Globus pallidus (tissue), 1 donor: Measurements from ENCODE around the gene APP.
A peak's percentile ranks its signal among the peaks of the same experiment; 100 is the strongest.

Source experiments
- DNase-seq: peaks from one replicate; pipeline ENCODE4 v3.0.0-alpha.2; 2015; ENCODE audit warnings: low spot score

Gene APP

DNA sequence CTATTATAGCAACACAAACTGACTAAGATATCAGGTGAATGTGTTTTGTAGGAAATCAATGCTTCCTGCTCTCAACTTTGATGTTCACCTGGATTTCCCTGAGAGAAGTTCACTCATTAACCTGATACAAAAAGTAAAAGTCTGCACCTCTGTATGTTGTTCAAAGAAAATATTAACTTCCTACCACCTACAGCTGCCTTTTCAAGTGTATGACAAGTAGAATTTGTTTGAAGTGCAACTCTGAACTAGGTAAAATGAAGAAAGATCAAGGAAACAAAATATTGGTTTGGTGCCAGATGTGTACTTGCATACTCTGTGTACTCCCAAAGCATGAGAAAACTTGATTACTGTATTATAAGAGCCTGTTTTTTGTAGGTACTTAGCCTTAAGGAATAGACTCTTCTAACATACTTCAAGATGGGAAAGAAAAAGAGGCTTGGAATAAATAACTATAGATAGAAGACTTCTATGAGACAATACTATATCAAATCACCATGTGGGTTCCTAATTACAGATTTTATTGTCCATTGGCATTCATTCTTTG, 193.4 kb downstream of the APP start:
- DNase-seq: no peak

DNA sequence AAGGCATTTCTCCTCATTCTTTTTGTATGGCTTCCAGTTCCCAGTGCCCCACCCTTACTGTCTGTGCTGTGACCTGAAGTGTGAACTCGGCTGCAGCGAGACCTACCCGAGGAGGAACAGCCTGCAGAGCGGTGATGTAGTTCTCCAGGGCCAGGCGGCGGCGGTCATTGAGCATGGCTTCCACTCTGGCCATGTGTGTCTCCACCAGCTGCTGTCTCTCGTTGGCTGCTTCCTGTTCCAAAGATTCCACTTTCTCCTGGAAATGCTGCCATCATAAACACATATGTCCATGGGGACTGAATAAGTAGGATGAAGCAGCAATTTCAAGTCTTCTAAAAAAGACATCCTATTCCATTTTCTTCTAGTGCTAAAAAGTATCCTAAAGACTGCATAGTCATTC, 195.6 kb downstream of the APP start:
- no peak for DNase-seq

DNA sequence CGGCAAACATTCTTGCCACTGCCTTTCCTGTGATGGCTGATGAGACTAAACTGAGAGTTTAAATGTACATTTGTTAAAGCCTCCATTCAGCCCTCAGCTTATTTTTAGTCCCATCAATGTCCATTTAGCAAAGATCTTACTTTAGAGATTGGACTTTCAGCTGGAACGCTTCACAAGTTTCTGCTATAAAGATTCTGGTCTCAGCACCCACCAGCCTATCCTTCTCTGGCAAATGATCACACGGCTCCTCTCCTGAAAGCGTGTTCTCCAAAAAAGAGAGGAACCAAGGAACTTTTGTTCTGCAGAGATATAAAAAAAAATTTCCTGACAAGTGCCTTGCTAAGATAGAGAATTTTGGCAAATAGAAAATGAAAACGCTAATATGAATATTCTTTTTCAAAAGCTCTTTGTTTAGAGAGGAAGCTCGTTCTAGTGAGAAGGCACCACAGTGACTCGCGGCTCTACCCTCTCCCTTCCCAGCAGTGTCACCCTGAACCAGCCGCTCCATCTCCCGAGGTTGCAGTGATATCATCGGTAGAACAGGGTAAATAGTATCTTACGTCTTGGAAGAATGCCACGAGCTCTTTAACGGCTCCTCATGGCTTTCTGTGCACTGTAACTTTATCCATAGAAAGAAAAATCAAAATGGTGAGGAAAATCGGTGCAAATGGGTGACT, 200.2 kb downstream of the APP start:
- DNase-seq: peak; percentile 94

DNA sequence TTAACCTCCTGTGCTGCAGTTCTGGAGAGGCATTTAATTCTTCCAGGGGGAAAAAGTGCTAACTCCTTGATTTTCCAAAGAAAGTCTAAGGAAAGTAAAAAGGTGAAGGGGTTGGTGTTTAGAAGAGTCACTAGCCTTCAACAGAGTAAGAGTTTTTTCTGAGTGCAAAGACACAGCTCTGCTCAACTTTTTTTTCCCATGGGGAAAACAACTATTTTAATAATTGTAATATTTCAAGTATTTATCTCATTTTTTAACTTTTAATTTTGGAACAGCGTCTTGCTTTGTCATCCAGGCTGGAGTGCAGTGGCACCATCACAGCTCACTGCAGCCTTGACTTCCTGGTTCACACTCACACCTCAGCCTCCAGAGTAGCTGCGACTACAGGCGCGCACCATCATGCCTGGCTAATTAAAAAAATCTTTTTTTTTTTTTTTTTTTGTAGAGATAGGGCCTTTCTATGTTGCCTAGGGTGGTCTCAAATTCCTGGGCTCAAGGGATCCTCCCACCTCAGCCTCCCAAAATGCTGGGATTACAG, 202.6 kb downstream of the APP start:
- no peak for DNase-seq

DNA sequence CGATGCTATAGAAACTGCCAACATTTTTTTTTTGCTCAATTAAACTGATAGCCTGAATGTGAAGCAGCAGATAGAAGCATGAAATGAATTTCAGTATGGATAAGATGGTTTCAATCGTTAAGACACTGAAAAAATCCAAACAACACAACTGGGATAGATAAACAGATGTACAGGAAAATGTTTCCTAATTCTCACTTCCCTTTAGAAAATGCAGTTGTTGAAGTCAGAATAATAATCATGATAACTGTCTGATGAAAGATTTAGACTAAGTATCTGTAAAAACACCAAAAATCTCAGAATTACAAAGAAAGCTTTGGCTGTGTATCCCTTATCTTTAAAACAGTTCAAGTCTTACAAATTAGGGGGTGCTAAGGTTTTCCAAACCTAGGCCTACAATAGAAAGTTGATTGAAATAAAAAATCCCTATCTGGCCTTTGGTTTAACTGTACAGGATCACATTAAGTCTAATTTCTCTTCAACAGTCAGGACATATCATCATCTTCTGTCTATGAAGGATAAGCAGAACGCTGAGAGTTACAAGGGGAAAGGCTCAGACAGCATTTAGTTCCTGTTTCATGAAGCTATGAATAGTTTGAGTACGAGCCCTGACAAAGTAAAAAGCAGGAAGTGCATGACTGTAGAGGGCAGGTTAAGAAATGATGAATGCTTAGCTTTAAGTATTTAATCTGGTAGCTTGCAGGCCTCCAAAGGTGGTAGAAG, 203.2 kb downstream of the APP start:
- peak; percentile 71 for DNase-seq

DNA sequence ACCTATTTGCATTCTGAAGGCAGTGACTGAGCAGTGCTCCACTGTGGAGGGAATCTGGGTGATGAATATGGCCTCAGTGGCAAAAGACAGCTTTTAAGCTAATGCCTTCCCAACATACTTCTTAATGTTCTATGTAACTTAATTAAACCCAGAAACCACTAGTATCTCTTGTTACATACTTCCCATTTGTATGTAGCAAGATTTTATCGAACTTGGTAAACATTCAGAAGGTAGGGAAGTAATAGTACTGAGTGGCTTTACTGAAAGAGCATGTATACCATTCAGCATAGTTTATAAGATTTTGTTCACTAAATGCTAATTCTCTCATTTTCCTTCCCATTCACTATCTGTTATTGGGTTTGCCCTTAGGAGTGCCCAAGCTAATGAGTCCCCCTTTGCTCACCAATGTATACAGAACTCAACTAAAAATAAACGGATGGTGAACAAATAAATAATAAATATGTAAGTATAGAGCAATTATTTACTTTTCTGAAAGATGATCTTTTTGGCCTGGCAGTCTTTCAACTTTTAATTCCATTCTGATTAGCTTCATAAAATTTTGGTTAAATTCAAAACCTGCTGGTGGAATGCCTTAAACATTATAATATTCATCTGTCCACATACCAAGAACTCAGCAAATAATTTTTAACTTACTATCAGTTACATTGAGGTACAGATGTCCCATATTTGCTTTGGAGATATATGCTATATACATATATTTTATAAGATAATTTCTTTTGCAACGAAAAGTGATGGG, 204.4 kb downstream of the APP start:
- no peak for DNase-seq

DNA sequence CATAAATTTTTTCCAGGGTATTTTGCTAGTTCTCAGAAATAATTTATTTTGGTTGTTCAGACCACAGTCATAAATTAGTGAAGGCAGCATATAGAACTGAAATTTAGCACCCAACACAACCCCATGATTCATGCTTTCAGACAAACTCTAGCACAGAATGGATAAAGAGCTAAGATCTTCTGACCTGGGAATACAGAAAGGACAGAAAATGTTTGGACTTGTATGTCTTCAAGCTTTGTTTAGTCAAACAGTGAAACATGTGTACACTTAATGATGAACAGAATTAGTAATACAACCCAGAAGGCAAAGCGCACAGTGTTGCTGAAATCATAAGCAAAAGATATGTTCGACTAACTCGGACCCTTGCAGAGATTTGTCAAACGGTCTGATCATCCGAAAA, 205.6 kb downstream of the APP start:
- no peak for DNase-seq

DNA sequence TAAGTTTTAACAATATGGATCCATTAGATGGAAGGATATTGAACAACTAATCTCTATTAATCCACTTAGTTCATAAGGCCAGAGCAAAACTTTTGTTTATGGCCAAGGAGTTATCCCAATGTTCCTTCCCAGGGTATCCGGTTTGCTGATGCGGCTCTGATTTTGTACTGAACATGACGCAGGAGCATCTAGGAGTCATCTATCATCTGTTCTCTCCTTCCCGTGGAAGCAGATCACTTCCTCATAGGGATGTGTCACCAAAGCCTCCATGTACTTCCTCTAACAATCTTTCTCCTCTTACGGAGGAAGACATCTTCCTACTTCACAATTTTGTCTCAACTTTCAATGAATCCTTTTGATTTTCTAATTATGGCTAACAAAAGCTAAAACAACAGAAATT, 206.6 kb downstream of the APP start:
- no peak for DNase-seq

DNA sequence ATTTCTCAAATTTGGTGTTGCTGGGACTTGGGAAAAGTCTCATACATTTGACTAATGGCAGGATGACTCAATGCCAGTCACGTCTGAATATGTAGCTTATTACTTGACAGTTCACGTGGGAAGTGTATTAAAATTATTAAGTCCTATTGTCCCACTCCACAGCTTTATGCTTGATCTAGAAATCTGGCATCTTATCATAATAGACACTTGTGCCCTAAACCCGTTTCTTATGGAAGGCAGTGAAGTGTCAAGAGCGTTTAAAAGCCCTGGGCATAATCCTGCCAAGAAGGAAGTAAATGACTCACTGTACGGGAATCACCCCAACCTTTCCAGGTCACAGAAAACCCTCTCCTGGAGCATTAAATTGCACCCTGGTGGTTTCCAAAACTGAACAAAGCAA, 207.4 kb downstream of the APP start:
- no peak for DNase-seq

DNA sequence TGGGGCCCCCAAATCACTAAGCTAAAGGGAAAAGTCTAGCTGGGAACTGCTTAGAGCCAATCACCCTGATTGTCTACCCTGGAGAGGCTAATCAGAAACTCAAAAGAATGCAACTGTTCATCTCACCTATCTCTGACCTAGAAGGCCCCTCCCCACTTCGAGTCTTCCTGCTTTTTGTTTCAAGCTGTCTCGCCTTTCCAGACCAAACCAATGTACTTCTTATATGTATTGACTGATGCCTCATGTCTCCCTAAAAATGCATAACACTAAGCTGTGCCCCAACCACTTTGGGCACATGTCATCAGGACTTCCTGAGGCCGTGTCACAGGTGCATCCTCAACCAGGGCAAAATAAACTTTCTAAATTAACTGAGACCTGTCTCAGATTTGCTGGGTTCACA, 209.5 kb downstream of the APP start:
- DNase-seq: no peak

DNA sequence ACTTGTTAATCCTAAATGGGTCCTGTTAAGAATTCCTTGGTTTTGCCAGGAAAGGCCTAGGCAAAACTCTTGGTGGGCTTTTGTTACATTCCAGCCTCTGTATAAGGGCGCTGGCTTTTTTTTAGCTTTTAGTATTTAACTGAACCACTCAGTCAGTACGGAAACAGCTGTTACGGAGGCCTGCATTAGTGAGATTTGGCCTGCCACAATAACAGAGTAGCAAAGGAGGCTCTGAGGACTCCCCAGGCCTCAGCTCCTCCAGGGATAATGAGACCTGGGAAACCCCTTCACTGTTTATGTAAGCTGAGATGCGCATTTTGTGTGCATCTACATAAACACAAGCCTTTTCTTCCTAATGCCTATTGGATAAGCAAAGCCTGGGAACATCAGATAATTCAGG, 210.2 kb downstream of the APP start:
- DNase-seq: no peak

DNA sequence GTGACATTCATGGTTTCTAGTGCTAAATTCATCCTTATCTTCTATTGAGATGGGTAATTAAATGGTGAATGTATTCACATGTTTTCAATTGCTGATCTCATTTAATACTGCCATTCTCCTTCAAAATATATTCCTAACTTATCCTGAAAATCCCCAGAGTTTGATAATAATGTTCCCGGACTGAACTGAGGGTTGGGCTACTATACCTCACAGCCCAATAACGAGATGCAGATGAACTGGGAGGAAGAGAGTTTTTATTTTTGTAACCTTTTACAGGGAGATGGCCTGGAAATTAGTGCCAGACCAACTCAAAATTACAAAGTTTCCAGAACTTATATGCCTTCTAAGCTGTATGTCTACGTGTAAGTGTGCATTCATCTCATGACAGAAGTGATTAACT, 210.8 kb downstream of the APP start:
- no peak for DNase-seq

DNA sequence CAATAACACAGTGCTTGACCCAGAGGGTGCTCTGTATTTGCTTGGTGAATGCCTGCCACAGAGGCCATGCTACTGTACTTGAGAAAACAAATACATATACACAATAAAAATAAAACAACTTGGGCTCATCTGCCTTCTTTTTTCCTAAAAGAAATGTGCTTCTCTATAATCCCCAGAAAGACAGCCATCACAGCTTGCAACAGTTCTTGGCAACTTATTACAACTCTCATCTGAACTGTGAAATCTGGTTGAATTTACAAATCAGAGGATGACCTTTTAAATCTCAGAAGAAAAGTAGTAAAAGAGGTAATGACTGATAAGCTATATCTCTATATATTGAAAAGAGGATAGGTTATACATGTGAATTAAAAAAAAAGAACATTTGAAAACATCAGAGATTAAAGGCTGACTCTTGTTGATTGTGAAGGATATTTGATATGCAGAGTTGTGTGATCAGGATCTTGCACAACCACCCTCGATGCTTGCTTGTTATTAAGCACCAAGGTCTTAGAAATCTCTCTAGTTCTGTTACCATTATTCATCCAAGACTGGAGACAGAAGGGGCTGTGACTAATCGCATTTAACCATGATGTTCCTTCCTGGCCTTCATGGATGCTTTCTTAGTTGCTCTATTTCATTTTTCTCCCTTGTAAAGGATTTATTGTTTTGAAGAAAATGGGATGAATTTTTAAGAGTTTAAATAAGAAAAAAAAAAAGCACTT, 213.4 kb downstream of the APP start:
- DNase-seq: no peak

DNA sequence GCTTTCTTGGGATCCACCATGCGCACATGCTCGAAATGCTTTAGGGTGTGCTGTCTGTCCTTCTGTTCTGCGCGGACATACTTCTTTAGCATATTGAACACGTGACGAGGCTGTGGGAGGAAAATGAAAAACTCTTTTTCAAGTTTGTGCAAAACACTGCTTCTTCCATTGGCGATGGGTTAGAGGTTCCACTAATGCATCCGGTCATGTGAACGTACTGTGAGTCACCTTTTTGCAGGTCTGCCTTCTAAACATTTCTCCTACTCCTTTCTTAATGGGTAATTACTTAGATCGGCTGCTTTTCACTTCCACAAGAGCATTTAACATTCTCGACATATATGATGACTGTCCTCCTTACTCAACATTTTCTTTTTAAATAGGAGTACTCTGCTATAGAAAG, 214.9 kb downstream of the APP start:
- DNase-seq: no peak

DNA sequence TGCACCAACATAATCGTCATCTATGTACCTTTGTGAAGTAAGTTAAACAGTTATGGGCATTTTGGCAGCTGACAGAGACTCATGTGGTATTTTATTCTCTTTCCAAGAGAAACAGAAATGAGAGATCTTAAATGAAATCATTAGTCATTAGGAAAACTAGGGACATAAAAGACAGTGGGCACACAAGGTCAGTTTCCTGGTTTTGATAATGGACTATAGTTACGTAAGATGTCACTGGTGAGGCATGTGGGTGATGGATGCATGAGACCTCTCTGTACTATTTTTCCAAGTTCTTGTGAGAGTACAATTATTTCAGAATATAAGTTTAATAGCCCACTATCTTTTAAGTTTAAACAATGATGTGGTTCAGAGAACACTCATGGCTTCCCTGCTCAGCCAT, 216.9 kb downstream of the APP start:
- DNase-seq: no peak

DNA sequence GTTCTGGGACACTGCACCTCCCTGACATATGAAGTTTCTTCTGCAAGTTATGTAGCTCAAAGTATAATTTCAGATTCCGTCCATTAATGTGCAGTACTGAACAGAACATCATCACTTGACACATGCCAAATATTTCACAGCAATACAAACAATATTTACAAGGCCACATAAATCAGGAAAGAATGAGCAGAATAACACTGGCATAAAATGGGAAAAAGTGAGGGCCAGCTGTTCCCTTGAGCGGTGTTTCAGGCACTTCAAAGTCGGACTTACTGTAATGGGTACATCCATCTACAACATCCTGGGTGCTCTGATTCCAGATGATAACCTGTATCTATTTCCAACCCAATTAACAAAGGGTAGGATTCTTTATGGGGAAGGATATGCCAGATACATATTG, 217.4 kb downstream of the APP start:
- DNase-seq: no peak

DNA sequence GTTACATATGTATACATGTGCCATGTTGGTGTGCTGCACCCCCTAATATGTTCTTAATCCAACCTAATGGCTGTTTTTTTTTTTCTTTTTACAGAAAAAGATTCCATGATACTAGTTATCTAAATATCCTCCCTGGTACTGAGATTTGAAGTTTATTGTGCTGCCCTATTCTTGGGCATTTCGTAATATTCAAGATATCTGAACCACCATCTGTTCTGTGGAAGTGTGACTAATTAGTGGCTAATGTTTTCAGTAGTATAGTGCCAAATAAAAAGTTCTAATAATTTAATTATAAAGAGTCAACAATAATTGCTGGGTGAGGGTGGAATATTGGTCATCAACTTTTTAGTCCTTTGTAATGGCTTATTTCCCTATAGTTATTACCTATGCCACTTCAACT, 218.3 kb downstream of the APP start:
- no peak for DNase-seq

DNA sequence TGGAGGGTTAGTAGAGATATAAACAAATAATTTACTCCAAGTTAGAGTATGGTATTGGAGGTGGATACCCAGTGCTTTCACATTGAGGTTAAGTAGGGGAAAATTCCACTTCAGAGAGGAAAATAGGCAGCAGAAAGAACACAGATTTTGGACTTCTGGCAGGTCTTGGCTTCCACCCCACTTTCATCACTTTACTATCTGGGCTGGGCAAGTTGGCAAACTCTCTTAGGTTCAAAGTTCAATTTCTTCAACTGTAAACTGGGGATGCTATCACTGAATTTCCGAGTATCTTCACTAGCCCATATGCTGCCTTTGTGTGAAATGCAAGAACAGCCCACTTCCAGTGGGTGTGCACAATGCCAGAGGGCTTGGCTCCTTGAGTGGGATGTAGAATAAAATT, 220.9 kb downstream of the APP start:
- DNase-seq: no peak

DNA sequence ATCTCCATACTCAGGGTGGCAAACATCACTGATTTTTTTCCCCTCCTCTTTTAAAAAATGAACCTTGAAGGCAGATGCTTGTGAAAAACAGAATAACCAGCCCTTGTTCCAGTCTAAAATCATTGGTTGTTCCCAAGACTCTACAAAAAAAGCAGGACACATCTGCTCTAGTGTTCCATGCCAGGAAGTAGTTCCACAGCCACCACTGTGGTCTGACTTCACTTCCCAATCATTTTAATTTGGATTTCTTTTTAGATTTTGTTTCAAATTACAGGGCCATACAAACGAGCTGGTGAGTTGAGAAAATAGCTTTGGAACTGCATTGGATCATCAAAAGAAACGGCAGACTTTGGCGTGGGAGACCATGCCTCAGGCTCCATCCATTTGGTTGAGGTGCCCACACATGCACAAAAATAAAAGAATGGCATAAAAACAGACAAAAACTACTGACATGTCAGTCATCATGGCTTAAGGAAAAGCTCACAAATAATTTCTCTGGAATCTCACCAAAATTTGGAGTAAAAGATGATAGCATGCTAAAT, 225.8 kb downstream of the APP start:
- DNase-seq: no peak

DNA sequence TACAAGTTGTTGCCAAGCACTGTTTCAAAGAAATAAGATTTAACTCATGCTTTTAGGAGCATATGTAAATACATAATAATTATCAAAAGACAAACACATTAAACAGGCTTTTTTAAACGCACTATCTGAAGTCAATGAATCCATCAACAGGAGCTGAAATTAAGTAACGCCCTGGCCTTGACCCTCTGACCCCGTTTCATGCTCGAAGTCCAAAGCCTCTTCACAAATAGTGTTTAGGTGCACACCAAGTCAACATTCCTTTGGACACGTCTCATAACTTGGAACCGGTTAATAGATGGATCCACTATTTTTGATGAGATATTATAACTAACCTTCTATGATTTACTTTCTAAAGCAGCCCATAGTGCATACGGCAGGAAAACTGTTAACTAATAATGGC, 226.5 kb downstream of the APP start:
- no peak for DNase-seq

DNA sequence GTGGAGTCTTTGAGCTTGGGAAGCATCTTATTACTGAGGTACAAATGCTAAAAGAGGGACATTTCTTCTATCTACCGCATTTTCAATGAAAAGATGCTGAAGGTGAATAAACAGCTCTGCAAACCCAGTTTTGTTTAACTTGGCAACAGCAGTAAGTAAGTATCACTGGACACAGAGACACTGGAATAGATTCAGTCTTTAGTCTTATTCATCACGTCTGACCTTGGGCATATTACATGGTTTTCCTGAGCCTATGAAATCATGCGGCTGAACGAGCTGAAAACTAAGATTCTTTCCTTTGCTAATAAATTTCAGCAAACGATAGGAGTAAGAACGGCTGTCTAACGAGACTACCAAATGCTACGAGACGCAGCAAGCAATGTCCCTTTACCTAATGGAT, 228.4 kb downstream of the APP start:
- DNase-seq: no peak

DNA sequence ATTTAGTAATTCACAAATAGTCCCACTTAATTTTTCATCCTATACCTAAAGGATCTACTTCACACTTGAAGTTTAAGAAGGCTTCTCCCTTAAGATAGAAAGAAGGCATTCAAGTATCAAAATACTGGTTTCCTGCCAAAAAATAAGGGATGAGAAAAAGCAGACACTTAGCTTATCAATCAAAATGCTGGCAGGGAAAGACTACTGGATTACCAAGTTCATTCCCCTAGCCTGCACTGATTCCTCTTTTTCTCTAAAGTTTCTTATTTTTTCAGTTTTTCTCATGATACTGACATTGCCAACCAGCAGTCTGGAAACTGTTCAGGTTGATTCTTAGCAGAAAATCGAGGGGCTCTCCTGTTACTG, 231.2 kb downstream of the APP start:
- DNase-seq: no peak
